GM18870 (cell line): Measurements from ENCODE around the gene OR51A7.
"Not testable (repeated sequence)": the region's sequence is repeated elsewhere in the genome, so short reads cannot be mapped to it uniquely, and the experiment has no call there.

Experiments
- ATAC-seq: cut with Tn5 transposase; IDR thresholded peaks from one replicate; pipeline ENCODE4 v1.9.1; 2021; ENCODE audit warnings: moderate library complexity; ENCODE audit not compliant: unreplicated experiment

The OR51A7 gene

GRCh38 chr11:4903484-4903883, at the start of gene OR51A7:
Gene OR51A7 (plus strand): TSS chr11:4903783. CDS start chr11:4907370, 3,587 bp downstream.
- no peak for ATAC-seq

- not testable (repeated sequence) for ATAC-seq
Measured at GRCh38 chr11:4854286-4854685, 49.3 kb upstream of the OR51A7 start.

GRCh38 chr11:4862447-4863236, 40.9 kb upstream of the OR51A7 start:
- no peak for ATAC-seq

- no peak for ATAC-seq
Measured at GRCh38 chr11:4863876-4864275, 39.7 kb upstream of the OR51A7 start.

GRCh38 chr11:4865855-4866254, 37.7 kb upstream of the OR51A7 start:
- ATAC-seq, result no peak

GRCh38 chr11:4881188-4881587, 22.4 kb upstream of the OR51A7 start:
- ATAC-seq, result no peak

- no peak for ATAC-seq
Measured at GRCh38 chr11:4881860-4882500, 21.6 kb upstream of the OR51A7 start, which contains the start of gene OR51T1. Gene OR51T1 (plus strand): TSS chr11:4881900. CDS start chr11:4881900, 0 bp downstream.

GRCh38 chr11:4882543-4882942, 21.0 kb upstream of the OR51A7 start:
- no peak for ATAC-seq

- no peak for ATAC-seq
Measured at GRCh38 chr11:4884361-4884760, 19.2 kb upstream of the OR51A7 start.

- ATAC-seq, result no peak
Measured at GRCh38 chr11:4886186-4886585, 17.4 kb upstream of the OR51A7 start.

GRCh38 chr11:4887591-4887990, 16.0 kb upstream of the OR51A7 start:
- no peak for ATAC-seq

- ATAC-seq, result no peak
Measured at GRCh38 chr11:4890279-4890678, 13.3 kb upstream of the OR51A7 start.

GRCh38 chr11:4891996-4892640, 11.5 kb upstream of the OR51A7 start:
- ATAC-seq, result no peak

- ATAC-seq, result no peak
Measured at GRCh38 chr11:4916581-4916980, 13.0 kb downstream of the OR51A7 start.

- no peak for ATAC-seq
Measured at GRCh38 chr11:4919250-4919649, 15.7 kb downstream of the OR51A7 start, which contains the start of gene OR51G2. Gene OR51G2 (minus strand): TSS chr11:4919350. CDS start chr11:4915663, 3,687 bp downstream.

- no peak for ATAC-seq
Measured at GRCh38 chr11:4921796-4922195, 18.2 kb downstream of the OR51A7 start.

GRCh38 chr11:4922304-4922703, 18.7 kb downstream of the OR51A7 start:
- no peak for ATAC-seq

- no peak for ATAC-seq
Measured at GRCh38 chr11:4924239-4924638, 20.7 kb downstream of the OR51A7 start, which contains the start of gene OR51G1. Gene OR51G1 (minus strand): TSS chr11:4924339. CDS start chr11:4924339, 0 bp downstream.

- ATAC-seq, result no peak
Measured at GRCh38 chr11:4926608-4927007, 23.0 kb downstream of the OR51A7 start.

- no peak for ATAC-seq
Measured at GRCh38 chr11:4932751-4933150, 29.2 kb downstream of the OR51A7 start.

- ATAC-seq, result no peak
Measured at GRCh38 chr11:4936745-4937144, 33.2 kb downstream of the OR51A7 start.

GRCh38 chr11:4947505-4947904, 43.9 kb downstream of the OR51A7 start, which contains the start of gene OR51A4:
Gene OR51A4 (minus strand): TSS chr11:4947605. CDS start chr11:4947100, 505 bp downstream.
- no peak for ATAC-seq
